ENCODE results near the gene SYTL3. TPM values are rescaled to one million over a fixed set of nuclear protein-coding genes. Genes with fewer than 3 reads are reported as not detected.

SYTL3 gene
- polyA plus RNA-seq, 1 experiment: 1.7 TPM

DNA sequence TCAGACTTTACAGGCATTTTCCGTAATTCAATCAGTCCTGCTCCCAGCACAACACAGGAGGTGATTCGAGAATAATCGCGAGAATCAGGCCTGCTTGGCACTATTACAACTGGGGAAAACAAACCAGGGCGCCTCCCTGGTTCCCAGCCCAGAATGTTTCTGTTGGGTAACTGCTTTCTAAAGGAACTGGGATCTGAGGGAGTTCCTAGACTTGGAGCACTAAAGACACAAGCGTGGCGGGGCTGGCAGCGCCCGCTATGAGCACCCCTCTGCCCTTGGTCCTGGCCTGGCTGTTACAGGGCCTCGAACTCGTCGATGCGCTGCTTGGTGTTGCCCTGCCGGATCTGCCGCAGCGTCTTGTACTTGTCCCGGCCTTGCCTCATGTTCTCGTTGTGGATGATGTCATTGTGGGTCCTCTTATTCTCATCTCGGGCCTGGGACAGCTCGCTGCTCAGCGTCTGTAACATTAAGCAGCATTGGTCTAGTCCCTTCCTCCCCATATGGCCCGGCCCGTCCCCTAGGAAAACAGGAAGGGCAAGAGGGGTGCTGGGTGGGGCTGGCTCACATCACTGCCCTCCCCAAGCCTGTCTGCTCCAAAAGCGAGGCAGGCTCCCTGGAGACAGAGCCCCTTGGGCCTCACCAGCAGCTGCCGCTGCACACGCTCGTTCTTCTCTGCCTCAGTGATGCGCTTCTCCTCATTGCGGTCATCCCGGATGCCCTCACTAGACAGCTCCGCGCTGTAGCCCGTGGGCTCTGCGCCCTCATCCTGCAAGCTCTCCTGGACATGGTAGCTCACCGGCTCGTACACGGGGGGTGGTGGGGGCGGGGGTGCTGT is 117.0 kb downstream of the SYTL3 start:
- ChIA-PET CTCF (interaction anchor here (1.0 kb wide), 1 partner anchor 26 kb away, joined by 3 read pairs; no protein-coding TSS in a partner anchor), POLR2A (no interaction called here)
- Histone ChIP-seq H3K36me3 (ENCODE audit: control insufficient read depth, insufficient read depth, low read length) (peaks cover 53% of the 10 kb centered on the region), H3K4me3 (ENCODE audit: low read depth, low read length) (no peak overlapping the region), H3K27me3 (ENCODE audit: control insufficient read depth, insufficient read depth, low read length) (no peaks in the 10 kb centered on the region)
- TF ChIP-seq, protein P1, sequence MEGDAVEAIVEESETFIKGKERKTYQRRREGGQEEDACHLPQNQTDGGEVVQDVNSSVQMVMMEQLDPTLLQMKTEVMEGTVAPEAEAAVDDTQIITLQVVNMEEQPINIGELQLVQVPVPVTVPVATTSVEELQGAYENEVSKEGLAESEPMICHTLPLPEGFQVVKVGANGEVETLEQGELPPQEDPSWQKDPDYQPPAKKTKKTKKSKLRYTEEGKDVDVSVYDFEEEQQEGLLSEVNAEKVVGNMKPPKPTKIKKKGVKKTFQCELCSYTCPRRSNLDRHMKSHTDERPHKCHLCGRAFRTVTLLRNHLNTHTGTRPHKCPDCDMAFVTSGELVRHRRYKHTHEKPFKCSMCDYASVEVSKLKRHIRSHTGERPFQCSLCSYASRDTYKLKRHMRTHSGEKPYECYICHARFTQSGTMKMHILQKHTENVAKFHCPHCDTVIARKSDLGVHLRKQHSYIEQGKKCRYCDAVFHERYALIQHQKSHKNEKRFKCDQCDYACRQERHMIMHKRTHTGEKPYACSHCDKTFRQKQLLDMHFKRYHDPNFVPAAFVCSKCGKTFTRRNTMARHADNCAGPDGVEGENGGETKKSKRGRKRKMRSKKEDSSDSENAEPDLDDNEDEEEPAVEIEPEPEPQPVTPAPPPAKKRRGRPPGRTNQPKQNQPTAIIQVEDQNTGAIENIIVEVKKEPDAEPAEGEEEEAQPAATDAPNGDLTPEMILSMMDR (IDR thresholded peaks at IDR 0.05; ENCODE audit: insufficient read depth, low read depth, low read length): no peak
- no peak for DNase-seq (ENCODE audit: low read depth)

DNA sequence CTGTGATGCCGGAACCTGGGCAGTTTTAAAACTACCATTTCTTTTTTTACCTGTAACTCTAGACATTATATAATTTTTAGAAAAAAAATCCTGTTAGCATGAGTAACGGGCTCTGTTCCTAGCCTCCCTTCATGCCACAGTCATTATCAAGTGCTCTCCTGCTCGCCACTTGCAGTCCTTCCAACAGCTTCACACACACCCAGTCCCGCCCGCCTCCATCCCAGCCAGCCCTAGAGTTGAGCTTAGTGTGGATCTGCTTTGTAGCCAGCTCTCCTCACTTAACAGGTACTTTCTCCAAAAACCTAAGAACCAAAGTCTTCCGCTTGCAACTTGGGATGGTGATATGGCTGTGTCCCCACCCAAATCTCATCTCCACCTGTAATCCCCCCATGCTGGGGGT is 117.9 kb downstream of the SYTL3 start:
- H3K36me3 ChIP-seq (ENCODE audit: control insufficient read depth, insufficient read depth, low read length): peaks cover 57% of the 10 kb centered on the region
- no peak overlapping the region for H3K4me3 ChIP-seq (ENCODE audit: low read depth, low read length)
- DNase-seq (ENCODE audit: low read depth): no peak
- TF ChIP-seq, protein P1 (IDR thresholded peaks at IDR 0.05; ENCODE audit: insufficient read depth, low read depth, low read length): no peak
- POLR2A ChIA-PET: no interaction called here
- CTCF ChIA-PET: interaction anchor here (0.7 kb wide), 1 partner anchor 308 kb away, joined by 3 read pairs; no protein-coding TSS in a partner anchor
- H3K27me3 ChIP-seq (ENCODE audit: control insufficient read depth, insufficient read depth, low read length): no peaks in the 10 kb centered on the region

DNA sequence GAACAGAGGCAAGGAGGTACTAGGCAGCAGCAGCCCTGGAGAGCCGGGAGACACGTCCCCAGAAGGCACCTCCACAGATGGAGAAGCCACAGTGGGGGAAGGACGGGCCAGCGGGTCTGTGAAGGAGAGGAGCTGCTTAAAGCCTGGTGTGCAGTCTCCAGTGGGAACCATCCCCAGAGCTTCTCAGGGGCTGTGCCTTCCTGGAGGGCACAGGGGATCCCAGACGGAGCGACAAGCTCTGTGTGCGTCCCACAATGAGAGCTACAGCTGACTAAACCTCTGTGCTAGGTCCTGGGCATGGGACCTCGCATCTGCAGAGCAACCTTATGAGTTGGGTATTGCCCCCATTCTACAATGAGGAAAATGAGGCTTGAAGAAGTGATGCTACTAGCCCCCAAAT is 118.6 kb downstream of the SYTL3 start:
- CTCF ChIA-PET: interaction anchor here (0.7 kb wide), 1 partner anchor 309 kb away, joined by 3 read pairs; no protein-coding TSS in a partner anchor
- no peak overlapping the region for H3K4me3 ChIP-seq (ENCODE audit: low read depth, low read length)
- TF ChIP-seq, protein P1 (IDR thresholded peaks at IDR 0.05; ENCODE audit: insufficient read depth, low read depth, low read length): no peak
- no peak for DNase-seq (ENCODE audit: low read depth)
- H3K27me3 ChIP-seq (ENCODE audit: control insufficient read depth, insufficient read depth, low read length): no peaks in the 10 kb centered on the region
- peaks cover 57% of the 10 kb centered on the region for H3K36me3 ChIP-seq (ENCODE audit: control insufficient read depth, insufficient read depth, low read length)
- POLR2A ChIA-PET: no interaction called here

DNA sequence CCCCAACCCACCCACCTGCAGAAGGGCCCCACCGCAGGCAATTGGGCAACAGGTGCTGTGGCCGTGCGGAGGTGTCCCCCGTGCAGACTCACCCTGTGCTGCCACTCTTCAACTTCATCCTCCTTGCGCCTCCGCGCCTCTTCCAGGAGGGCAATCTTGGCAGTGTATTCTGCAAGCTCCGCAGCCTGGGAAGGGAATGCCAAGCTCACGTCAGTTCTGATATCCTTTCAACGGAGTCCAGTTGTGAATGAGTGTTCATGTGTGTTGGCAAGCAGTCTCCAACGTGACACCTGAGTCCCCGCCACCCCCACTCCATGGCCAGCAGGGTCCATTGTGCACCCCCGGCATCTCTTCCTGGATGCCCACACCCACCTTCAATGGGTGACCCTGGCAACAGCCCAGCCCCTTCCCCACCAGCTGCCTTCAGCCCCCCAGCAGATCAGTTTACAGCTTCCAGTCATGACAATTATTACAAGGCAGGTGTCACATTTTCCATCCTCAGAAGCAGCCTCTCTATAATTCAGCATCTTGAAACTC is 119.4 kb downstream of the SYTL3 start:
- Histone ChIP-seq H3K27me3 (ENCODE audit: control insufficient read depth, insufficient read depth, low read length) (no peaks in the 10 kb centered on the region), H3K4me3 (ENCODE audit: low read depth, low read length) (no peak overlapping the region), H3K36me3 (ENCODE audit: control insufficient read depth, insufficient read depth, low read length) (peaks cover 59% of the 10 kb centered on the region)
- DNase-seq (ENCODE audit: low read depth): no peak
- TF ChIP-seq, protein P1 (IDR thresholded peaks at IDR 0.05; ENCODE audit: insufficient read depth, low read depth, low read length): no peak
- ChIA-PET CTCF (no interaction called here), POLR2A (no interaction called here)

DNA sequence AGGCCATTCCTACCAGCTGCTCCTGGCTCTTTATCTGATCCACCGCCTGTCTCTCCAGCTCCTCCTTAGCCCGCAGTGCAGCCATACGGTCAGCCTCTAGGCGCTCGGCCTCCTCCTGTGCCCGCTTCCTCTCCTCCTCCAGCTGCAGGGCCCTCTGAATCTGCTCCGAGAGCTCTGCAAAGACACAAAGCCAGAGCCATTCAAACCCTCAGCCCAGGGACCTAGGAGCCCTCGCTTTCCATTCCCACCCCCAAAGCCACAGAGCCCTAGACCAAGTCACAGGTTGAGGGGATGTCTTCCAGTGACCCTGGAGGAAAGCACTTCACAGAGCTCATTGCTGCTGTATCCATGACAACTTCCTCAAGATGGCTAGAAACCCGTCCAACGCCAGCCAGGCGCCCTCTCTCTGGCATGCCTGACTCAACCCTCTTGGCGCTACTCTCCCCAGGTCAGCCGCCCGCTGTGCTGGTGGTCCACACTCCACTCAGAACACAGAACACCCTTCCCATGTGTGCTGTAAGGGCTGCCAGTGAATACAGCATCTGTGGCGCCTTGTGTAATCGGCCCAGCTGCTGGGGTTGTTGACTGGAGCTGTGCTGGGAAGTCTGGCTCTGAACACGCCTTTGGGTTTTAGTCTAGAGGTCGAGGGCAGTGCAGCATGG is 120.0 kb downstream of the SYTL3 start:
- ChIA-PET CTCF (interaction anchor here (1.0 kb wide), 1 partner anchor 24 kb away, joined by 3 read pairs; no protein-coding TSS in a partner anchor), POLR2A (no interaction called here)
- no peak overlapping the region for H3K4me3 ChIP-seq (ENCODE audit: low read depth, low read length)
- TF ChIP-seq, protein P1 (IDR thresholded peaks at IDR 0.05; ENCODE audit: insufficient read depth, low read depth, low read length): no peak
- H3K27me3 ChIP-seq (ENCODE audit: control insufficient read depth, insufficient read depth, low read length): no peaks in the 10 kb centered on the region
- peaks cover 57% of the 10 kb centered on the region for H3K36me3 ChIP-seq (ENCODE audit: control insufficient read depth, insufficient read depth, low read length)
- DNase-seq (ENCODE audit: low read depth): no peak
